Raji (cell line): Measurements from ENCODE around the gene TTLL7.

Experiments used
- POLR2A ChIP-seq: IDR thresholded peaks from 2 replicates; pipeline ENCODE4 v1.6.1; 2011; ENCODE audit warnings: low read depth, low read length, control low read depth; ENCODE audit not compliant: insufficient read depth

The TTLL7 gene

DNA sequence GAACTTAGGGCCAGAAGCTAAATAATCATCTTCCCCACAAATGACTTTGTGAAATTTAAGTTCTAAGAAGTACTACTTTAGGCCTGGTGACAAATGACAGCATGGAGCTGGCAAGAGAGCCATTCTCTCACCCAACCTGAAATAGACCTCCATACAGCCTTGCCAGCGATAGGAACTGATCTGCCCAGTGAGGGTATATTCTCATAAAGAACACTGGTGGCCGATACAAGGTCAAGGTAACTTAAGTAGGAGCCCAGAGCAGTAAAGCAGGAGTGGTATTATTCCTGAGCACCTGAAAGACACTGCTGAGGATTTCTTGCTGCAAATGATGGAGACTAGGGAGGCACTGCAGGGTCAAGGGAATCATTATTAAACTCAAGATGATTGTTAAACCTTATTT lies 2.6 kb upstream of the TTLL7 start:
- no peak for TF ChIP-seq POLR2A

DNA sequence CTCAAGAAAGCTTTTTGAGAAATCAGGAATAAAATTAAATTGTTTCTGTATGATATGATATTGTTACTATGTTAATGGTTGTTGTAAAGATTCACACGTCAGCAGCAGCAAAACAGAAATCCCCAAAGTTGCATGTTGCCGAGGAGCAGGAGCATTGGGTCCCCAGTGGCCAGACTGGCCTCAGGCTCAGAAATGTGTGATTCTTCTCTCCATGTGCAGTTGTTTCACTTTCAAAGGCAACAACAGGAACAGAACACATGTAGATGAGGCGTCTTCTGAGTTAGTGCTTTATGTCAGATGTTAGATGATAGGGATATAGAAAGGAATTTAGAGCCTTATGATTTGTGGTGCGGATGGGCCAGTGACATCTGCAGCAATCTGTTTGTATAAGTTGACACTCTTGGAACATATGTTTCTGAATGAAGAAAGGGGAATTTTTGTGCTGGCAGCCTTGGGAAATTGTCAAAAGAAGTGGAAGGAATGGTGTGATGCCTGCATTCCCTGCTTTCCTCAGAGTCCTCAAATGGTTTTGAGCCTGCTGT lies 2.1 kb upstream of the TTLL7 start:
- TF ChIP-seq POLR2A: no peak

DNA sequence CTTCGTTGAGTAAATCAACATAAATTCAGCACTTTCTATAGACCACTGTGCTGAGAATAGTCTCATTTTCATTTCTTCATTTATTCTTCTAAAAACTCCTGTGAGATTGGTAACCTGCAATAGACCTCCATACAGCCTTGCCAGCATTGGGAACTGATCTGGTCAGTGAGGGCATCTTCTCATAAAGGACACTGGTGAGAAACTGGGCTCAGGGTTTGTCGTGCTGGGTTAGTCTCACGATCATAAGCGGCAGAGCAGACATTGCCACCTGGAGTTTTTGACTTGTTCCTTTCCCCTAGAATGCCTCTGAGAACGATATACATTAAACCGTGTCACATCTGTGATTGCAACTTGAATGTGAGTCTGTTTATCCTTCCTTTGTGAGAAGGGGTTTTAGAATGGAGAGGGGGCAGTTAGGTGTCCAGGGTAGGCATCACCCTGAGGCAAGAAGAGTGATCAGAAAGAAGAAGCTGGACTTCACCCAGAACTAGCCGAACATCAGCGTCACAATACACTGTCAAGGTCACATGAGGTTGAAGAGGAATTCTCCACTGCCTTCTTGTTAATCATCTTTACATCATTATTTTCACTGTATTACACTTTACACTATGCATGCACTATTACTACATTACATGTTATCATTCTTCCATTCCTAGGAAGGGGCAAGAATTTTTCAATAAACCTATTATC lies 1.4 kb upstream of the TTLL7 start:
- TF ChIP-seq POLR2A: no peak

DNA sequence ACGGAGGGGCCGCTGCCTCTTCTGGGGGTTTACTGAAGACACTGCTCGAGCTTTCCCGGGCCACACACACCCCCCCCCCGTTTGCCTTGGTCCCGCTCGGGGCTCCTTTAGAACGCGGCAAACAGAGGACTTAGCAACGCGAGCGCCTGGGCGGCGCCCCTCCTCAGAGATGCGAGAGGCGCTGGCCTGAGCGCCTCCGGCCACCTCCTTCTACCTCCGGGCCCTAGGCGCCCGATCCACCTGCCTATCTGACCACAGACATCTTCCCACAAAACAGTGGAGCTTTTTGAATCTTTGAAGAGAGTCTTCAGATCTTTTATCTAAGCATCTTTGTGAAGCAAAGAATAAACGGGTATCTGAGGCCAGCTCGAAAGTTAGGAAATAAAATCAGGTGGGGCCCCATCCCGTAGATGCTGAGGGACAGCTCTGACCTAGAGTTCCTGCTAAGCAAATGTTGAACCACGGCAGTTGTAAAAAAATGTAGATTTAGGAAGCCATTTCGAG lies 436 bp upstream of the TTLL7 start:
- no peak for TF ChIP-seq POLR2A

DNA sequence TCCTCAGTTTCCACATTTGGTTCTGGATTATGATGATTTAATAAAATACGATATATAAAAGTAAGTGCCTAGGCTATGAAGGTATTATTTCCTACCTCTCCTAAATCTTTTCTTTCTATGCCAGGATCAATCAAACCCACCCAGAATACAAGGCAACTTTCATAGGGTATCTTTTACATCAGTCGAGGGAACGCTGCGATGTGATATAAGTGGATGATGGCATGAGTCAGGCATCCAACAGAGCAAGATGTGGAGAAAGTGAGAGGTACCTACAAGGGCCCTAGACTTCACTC lies 781 bp downstream of the TTLL7 start:
- no peak for TF ChIP-seq POLR2A

DNA sequence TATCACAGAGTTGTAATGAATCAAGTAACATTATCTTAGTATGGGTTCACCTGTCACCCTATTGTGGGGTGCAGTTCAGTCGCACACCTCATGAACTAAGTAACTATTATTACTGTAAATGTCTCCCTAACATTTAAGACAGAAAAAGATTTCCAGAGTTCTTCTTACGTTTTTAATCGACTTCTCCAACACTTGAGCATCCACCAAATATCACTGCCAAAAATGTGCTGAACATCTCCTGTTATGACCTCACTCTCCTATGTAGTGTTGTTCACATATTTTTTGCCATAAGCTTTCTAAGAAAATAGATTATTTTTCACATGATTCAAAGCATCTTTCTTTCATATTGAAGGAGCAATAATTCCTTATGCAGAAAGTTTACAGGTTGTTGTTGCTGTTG lies 1.3 kb downstream of the TTLL7 start:
- TF ChIP-seq POLR2A: no peak

DNA sequence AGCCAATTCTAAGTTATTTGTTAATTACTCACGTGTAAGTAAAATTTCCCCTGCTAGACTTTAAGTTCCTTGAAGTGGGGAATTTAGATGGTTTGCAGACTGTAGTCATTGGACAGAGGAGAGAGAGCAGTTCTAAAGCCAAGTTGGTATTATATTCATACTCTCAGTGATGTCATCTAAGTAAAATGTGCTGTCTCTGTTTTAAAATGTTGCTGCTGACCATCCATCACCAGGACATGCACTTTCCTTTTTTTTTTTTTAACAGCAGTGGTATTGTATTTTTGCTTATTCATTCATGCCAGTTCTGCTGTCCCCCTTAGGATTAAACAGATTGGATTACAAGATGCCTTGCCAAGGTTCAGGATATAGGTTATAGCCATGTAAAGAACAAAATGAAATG lies 2.3 kb downstream of the TTLL7 start:
- no peak for TF ChIP-seq POLR2A

DNA sequence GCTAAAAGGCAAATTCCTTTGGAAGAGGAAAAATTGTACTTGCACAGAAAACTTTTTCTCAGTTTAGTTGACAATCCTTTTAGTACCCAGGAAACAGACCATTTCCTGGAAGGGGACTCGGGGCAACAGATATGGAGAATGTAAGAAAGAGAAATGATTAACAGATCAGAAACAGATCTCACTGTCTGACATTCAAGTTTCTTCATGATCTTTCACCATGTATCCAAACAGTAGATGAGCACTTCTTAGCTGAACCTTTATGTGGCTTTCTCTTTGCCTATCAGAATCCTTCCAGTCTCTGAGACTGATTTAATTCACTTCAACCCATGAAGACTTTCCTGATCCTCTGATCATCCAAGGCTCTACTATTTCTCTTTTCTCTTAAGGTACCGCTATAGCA lies 2.7 kb downstream of the TTLL7 start:
- no peak for TF ChIP-seq POLR2A

DNA sequence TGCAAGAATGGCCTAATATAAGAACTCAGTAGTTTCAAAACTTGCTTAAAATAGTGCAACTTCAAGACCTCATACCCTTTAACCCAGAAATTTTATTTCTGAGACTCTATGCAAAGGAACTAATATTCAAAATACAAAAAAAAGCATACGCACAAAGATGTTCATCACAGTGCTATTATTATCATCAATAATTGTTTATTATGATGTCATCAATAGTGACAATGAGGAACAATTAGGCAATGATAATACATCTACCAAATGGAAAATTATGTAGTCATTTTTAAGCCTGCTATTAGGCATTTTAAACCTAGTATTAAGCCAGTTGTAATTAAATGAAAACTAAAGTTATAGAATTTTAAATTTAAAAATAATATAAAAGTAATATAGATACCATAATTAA lies 3.3 kb downstream of the TTLL7 start:
- no peak for TF ChIP-seq POLR2A

DNA sequence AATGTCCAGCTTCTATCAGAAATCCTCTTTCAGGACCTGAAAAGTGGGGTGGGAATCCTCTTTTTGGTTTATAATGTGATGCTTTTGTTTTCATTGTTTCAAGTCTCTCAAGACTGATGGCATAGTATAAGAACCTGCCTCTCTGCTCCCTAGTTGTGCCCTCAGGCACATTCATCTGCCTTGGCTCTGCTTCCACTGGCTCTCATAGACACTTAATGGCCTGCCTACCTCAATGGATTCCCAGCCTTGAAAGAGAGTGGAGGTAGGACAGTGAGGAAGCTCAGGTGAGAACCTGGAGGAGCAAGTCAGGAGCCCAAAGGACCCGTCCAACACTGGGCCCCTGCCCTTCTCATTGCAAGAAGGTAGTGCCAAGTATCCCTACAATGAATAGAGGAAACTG lies 4.8 kb downstream of the TTLL7 start:
- no peak for TF ChIP-seq POLR2A

DNA sequence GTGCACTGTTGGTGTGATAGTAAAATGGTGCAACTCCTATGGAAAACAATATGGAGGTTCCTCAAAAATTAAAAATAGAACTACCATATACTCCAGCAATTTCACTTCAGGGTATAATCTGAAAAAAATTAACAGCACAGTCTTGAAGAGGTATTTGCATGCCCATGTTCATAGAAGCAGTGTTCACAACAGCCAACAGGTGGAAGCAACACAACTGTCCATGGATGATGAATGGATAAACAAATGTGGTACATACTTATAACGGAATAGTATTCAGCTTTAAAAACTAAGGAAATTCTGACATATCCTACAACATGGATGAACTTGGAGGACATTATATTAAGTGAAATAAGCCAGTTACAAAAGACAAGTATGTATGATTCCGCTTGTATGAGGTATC lies 8.2 kb downstream of the TTLL7 start:
- TF ChIP-seq POLR2A: no peak

DNA sequence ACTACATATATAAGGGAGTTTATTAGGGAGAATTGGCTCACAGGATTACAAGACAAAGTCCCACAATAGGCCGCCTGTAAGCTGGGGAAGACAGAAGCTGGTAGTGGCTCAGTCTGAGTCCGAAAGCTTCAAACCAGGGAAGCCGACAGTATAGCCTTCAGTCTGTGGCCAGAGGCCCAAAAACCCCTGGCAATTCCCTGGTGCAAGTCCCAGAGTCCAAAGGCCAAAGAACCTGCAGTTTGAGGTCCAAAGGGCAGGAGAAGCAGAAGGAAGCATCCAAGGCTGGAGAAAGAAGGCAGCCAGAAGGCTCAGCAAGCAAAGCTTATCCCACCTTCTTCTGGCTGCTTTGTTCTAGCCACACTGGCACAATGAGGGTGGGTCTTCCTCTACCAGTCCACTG lies 13.9 kb downstream of the TTLL7 start:
- TF ChIP-seq POLR2A: no peak

DNA sequence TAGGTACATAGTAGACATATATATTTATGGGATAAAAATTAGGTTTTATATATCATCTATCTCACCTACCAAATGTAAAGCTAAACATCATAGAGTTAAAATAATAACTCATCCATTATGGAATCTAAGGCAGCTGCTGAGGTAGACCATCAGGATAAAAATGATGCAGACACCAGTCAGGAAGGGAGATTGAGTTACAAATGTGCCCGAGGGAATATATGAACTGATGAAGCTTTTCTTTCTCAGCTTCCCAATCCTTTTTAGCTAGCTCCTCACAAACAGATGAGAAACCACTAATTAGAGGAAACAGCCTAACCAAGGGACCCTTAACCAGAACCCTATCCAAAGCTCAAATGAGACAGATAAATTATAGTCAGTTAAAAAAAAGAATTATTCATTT lies 20.9 kb downstream of the TTLL7 start:
- TF ChIP-seq POLR2A: no peak

DNA sequence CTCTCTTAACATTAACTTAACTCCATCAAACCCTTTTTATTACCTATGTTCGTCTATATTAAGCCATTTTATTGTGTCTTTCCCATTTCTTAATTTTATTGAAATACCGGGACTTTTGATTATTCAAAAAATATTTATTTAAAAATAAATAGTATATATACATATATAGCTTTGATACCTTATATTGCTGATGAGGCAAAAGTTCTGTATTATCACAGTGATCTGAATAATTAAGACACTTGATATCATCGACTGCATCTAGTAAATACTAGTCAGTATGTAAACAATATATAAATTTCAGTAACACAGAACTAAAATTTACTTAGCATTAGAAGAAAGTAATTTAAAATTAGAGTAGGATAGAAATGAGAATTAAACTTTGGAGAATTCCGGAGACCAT lies 22.0 kb downstream of the TTLL7 start:
- TF ChIP-seq POLR2A: no peak

DNA sequence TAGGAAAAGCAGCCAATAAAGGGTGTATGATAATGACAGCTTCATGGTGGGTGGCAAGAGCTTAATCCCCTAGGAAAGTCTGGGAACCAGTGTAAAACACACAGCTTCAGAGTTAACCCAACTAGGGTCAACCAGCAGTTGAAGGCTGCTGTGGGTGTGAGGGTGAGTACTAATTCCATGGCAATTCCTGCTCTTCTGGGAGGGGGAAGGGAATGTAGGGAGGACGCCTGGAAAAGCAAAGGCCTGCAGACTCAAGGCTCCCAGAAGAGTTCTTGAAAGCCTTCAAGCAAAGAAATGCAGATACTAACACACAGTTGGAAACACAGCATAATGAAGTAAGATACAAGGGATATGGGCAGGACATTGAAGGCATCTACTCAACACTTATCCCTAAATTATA lies 28.1 kb downstream of the TTLL7 start:
- TF ChIP-seq POLR2A: no peak

DNA sequence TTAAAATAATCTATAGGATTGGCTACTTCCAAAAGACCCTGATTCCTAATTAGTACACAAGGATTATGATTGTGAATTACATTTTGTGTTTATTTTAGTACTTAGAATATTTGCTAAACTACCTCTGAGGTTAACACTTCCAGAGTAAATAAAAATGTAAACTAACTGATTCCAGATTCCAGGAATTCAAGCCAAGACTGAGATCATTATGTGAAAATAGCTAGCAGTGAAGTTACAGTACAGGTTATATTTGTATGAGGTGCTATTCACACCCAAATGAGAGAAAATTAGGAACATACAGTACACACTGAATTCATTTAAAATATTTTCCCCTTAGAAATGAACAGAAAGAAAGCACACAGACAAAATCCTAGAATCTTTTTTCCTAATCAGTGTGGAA lies 28.8 kb downstream of the TTLL7 start:
- TF ChIP-seq POLR2A: no peak

DNA sequence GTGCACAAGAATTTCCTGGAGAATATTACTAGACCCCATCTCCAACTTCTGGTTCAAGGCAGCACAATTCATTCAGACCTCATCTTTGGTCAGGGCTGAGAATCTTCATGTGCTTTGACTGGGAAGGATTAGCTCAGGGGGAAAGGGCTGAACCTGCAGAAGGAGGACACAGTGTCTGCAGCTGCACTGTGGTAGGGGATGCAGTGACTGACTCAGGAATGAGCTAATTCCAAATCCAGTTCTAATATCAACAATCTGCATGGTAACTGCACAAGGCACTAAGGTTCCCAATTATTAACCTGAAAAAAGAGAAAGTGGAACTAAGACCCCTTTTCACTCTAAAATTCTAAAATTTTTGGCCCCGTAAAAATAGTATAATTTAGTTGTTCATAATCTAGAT lies 31.6 kb downstream of the TTLL7 start:
- TF ChIP-seq POLR2A: no peak
